Measurements from ENCODE around the gene DIPK1C. TPM values are rescaled to one million over a fixed set of nuclear protein-coding genes. Genes with fewer than 3 reads are reported as not detected.

Gene DIPK1C
- total RNA-seq, 1 donor from 2014 or later = not detected

DNA sequence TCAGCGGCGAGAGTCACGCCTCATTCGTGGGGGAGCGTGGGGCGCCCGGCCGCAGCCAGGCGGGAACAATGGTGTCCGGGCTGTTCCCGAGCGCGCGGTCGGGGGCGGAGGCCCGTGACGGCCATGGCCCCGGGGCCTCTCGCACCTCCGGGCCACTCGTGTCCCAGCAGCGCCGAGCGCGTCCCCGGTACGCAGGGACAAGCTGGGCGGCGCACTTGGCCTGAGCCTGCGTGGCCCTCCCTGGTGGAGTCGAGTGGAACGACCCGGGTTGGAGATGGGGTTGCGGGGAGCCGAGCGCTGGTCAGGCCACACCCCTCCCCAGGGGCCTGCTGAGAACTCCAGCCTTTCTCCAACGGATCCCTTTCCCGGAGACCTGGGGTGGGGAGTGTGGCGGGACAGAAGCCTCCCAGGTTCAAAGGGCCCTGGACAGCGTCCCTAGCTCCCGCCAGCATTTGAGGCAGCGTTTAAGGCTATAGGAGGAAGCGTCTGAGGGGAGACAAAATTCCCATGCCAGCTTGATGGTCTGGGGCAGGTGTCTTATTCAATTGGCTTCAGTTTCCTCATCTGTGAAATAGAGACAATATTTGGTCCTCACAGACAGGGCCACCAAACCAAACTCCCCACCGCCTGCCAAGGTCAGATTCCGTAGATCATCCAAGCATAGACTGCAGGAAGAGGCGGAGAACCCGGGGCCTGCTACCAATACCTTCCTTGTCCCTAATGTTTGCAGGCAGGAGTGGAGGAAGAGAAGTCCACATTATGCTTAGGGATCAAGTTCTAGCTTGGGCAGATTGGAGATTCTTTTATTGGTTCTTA is 39.6 kb upstream of the DIPK1C start:
- TF ChIP-seq, protein P1, sequence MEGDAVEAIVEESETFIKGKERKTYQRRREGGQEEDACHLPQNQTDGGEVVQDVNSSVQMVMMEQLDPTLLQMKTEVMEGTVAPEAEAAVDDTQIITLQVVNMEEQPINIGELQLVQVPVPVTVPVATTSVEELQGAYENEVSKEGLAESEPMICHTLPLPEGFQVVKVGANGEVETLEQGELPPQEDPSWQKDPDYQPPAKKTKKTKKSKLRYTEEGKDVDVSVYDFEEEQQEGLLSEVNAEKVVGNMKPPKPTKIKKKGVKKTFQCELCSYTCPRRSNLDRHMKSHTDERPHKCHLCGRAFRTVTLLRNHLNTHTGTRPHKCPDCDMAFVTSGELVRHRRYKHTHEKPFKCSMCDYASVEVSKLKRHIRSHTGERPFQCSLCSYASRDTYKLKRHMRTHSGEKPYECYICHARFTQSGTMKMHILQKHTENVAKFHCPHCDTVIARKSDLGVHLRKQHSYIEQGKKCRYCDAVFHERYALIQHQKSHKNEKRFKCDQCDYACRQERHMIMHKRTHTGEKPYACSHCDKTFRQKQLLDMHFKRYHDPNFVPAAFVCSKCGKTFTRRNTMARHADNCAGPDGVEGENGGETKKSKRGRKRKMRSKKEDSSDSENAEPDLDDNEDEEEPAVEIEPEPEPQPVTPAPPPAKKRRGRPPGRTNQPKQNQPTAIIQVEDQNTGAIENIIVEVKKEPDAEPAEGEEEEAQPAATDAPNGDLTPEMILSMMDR (IDR thresholded peaks at IDR 0.05; ENCODE audit: unreplicated experiment) = peak; percentile 48
- Mint-ChIP-seq H3K9me3 (ENCODE audit: low read depth) (no peaks in the 10 kb centered on the region), H3K4me1 (ENCODE audit: low read depth) (peaks cover 24% of the 10 kb centered on the region), H3K27ac (peak overlapping the region; percentile 97), H3K36me3 (ENCODE audit: insufficient read depth) (peaks cover 12% of the 10 kb centered on the region), H3K27me3 (no peaks in the 10 kb centered on the region), H3K4me3 (ENCODE audit: low read depth) (peak overlapping the region; percentile 86)
- DNase-seq (ENCODE audit: low spot score, unreplicated experiment) = peak; percentile 62

DNA sequence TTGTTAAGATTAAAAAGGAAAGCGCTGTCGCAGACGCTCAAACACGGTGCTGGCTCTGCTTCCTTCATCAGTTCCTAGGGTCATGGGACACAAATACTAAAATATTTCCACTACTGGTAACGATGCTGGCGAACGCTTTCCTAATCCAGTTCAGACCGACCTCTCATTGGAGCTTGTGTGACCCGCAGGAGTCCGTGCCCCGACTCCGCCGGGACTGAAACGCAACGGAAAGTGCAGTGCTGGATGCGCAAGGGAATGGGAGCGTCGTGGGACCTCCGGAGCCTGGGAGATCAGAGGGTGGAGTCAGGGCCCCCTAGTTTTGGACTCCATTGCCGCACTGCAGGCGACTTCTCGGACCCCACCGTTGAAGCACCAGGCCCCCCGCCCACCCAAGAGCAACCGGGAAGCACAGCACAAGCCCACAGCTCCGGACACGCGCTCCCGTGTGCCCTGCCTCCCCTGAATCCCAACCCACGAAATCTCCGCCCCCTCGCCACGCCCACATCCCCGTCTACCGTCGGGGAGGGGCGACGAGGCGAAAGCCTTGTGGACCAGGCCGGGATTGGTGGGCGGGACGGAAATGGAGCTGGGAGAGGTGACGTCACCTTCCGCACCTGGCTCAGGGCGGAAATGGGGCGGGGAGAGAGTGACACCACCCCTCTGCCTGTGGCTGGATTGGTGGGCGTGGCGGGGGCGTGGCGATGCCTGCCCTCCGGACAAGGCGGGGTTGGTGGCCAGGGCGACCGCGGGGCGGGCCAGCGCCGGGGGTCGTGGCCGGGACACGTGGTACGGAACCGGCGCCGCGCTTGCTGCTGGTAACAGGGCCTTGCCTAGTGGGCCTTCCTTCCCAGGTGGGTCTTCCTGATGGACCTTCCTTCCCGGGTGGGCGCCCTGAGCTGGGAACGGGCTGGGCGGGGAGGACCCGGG is 38.7 kb upstream of the DIPK1C start, which contains the start of gene CNDP2:
CNDP2 (plus strand) TSS at position 783 of the 927 bp plus-strand sequence. CDS start 3,611 bp downstream, outside the sequence.
- peak; percentile 100 for DNase-seq (ENCODE audit: low spot score, unreplicated experiment)
- H3K9me3 Mint-ChIP-seq (ENCODE audit: low read depth) = no peaks in the 10 kb centered on the region
- H3K27me3 Mint-ChIP-seq = no peaks in the 10 kb centered on the region
- peak within 1 kb of the TSS; percentile 97 for H3K27ac Mint-ChIP-seq
- peak within 1 kb of the TSS; percentile 86 for H3K4me3 Mint-ChIP-seq (ENCODE audit: low read depth)
- H3K36me3 Mint-ChIP-seq (ENCODE audit: insufficient read depth) = peaks cover 5% of the 10 kb centered on the region
- TF ChIP-seq, protein P1 (IDR thresholded peaks at IDR 0.05; ENCODE audit: unreplicated experiment) = no peak
- H3K4me1 Mint-ChIP-seq (ENCODE audit: low read depth) = peaks cover 24% of the 10 kb centered on the region

DNA sequence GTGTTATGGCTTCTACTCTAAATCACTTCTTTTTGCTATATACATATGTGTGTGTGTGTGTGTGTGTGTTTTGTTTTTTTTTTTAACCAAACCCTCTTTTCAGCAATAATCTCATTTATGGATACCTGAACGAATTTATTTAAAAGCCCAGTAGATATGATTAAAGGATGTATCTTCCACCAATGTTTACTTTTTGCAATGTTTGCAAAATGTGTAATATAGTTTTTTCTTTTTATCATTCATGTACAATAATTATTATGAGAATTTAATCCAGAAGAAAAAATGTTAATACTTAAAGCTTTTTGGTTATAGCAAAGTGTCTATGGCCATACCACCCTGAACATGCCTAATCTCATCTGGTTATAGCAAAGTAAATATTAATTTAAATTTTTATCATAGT is 37.4 kb upstream of the DIPK1C start:
- peak overlapping the region; percentile 19 for H3K4me3 Mint-ChIP-seq (ENCODE audit: low read depth)
- TF ChIP-seq, protein P1 (IDR thresholded peaks at IDR 0.05; ENCODE audit: unreplicated experiment) = no peak

DNA sequence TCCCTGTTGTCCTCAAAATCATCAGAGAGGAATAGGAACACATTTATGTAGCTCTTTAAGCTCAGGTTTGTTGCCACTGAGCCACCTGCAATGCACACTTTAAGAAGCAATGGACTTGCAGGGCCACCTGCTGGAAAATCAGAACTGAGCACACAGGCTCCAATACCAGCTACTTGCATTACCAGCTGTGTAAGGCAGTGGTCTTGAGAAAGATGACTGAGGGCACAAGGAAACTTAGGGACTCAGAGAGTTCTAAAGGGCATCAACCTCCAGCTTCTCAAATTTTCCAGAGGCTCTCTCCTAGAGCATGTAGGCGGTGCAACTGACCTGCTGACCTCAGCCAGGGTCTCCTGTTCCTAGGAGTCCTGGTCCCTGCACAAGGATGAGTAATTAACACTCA is 36.6 kb upstream of the DIPK1C start:
- H3K27ac Mint-ChIP-seq = no peak overlapping the region
- TF ChIP-seq, protein P1 (IDR thresholded peaks at IDR 0.05; ENCODE audit: unreplicated experiment) = peak; percentile 66
- no peaks in the 10 kb centered on the region for H3K36me3 Mint-ChIP-seq (ENCODE audit: insufficient read depth)
- H3K27me3 Mint-ChIP-seq = peaks cover 3% of the 10 kb centered on the region
- peak overlapping the region; percentile 0 for H3K4me3 Mint-ChIP-seq (ENCODE audit: low read depth)
- H3K4me1 Mint-ChIP-seq (ENCODE audit: low read depth) = peaks cover 13% of the 10 kb centered on the region
- no peak for DNase-seq (ENCODE audit: low spot score, unreplicated experiment)
- H3K9me3 Mint-ChIP-seq (ENCODE audit: low read depth) = no peaks in the 10 kb centered on the region

More for the DNA sequence above, 37.4 kb upstream of the DIPK1C start:
- no peak for DNase-seq (ENCODE audit: low spot score, unreplicated experiment)
- H3K27me3 Mint-ChIP-seq = no peaks in the 10 kb centered on the region
- no peaks in the 10 kb centered on the region for H3K9me3 Mint-ChIP-seq (ENCODE audit: low read depth)
- peaks cover 17% of the 10 kb centered on the region for H3K4me1 Mint-ChIP-seq (ENCODE audit: low read depth)
- H3K36me3 Mint-ChIP-seq (ENCODE audit: insufficient read depth) = no peaks in the 10 kb centered on the region
- no peak overlapping the region for H3K27ac Mint-ChIP-seq

DNA sequence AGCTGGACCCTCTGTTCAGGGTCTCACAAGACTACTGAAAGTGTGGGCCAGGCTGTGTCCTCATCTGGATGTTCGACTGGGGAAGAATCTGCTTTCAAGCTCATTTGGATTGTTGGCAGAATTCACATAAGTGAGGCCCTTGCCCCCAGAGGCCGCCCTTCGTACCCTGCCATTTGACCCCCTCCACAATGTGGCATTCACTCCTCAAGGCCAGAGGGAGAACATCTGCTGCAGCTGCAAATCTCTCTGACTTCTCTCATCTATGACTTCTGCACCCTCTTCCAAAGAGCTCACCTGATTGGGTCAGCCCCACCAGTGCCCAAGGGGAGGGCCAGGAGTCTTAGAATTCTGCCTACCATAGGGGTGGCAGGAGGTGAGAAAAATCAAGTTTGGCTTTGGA is 35.2 kb upstream of the DIPK1C start:
- Mint-ChIP-seq H3K27ac (no peak overlapping the region), H3K36me3 (ENCODE audit: insufficient read depth) (no peaks in the 10 kb centered on the region), H3K4me1 (ENCODE audit: low read depth) (peaks cover 6% of the 10 kb centered on the region), H3K4me3 (ENCODE audit: low read depth) (no peak overlapping the region), H3K27me3 (peaks cover 3% of the 10 kb centered on the region), H3K9me3 (ENCODE audit: low read depth) (no peaks in the 10 kb centered on the region)
- no peak for DNase-seq (ENCODE audit: low spot score, unreplicated experiment)
- TF ChIP-seq, protein P1 (IDR thresholded peaks at IDR 0.05; ENCODE audit: unreplicated experiment) = no peak
